A549 treated with Mapracorat at 1 μM for 4 hours (cell line): Measurements from ENCODE around the gene TIMM9. TPM values are rescaled to one million over a fixed set of nuclear protein-coding genes. Genes with fewer than 3 reads are reported as not detected.

Experiments used
- total RNA-seq: library from RNA; stranded (reverse); fragments of 200-300 nt; extraction: Qiagen RNA extraction; gene quantifications from 5 replicates; pipeline ENCODE4 v1.2.3, GENCODE V29; 2022

TIMM9 gene
- 62.1 to 82.3 TPM (median 71.7 TPM) in 5 replicates for total RNA-seq

GRCh38 chr14:58427281-58428117 lies at the start of gene TIMM9, which contains the start of gene KIAA0586:
TSS of gene TIMM9 (minus strand) at chr14:58427531. CDS start at chr14:58411945, 15,586 bp downstream.
TSS of gene KIAA0586 (plus strand) at chr14:58427719. CDS start at chr14:58428265, 546 bp downstream.

GRCh38 chr14:58395812-58396788 lies 31.2 kb downstream of the TIMM9 start, which contains the start of gene TOMM20L:
TSS of gene TOMM20L (plus strand) at chr14:58395930. CDS start at chr14:58395958, 28 bp downstream.

Other genes with a start within 250 kb of the TIMM9 start
- gene ACTR10, start 227.4 kb downstream of the TIMM9 start, total RNA-seq, result 42.4 to 52.1 TPM (median 45.1 TPM) in 5 replicates
- 176 to 266 TPM (median 188 TPM) in 5 replicates for gene PSMA3, start 182.7 kb downstream of the TIMM9 start, total RNA-seq
- 4.1 to 5.5 TPM (median 5.2 TPM) in 5 replicates for gene ARID4A, start 129.0 kb downstream of the TIMM9 start, total RNA-seq
- gene TOMM20L, start 31.6 kb downstream of the TIMM9 start, total RNA-seq, result not detected in 5 replicates
- 7.0 to 11.0 TPM (median 8.0 TPM) in 5 replicates for gene KIAA0586, start 188 bp upstream of the TIMM9 start, total RNA-seq
- 0.31 to 0.65 TPM (median 0.61 TPM) in 5 replicates for gene DACT1, start 210.4 kb upstream of the TIMM9 start, total RNA-seq